WTC11 (cell line): Measurements from ENCODE around the gene TMEM50B. TPM values are rescaled to one million over a fixed set of nuclear protein-coding genes. Genes with fewer than 3 reads are reported as not detected.

Experiments used
- ATAC-seq: fragments of 200-7000 bp; cut with Tn5 transposase; 2 replicates; pipeline ENCODE4 v1.10.0; 2021; ENCODE audit warnings: mild to moderate bottlenecking, moderate library complexity
- CTCF ChIA-PET: fragments of 300-600 bp; sonication (Branson Sonifier 250); formaldehyde crosslinking; loops from one replicate; lab custom pipeline; 2021; ENCODE audit warnings: antibody characterized with exemption; lab: Charles Lee
- POLR2A ChIA-PET: fragments of 350-600 bp; sonication (Branson Sonifier 250); formaldehyde crosslinking; loops from one replicate; lab custom pipeline; 2021; ENCODE audit warnings: antibody characterized with exemption; lab: Charles Lee
- DNase-seq: peaks from one replicate; pipeline ENCODE4 v3.0.0; 2021; ENCODE audit warnings: low spot score
- H3K27ac Mint-ChIP-seq: 2 replicates; pipeline ENCODE4 v1.8.0; 2021; ENCODE audit warnings: mixed read lengths
- H3K27me3 Mint-ChIP-seq: 2 replicates; pipeline ENCODE4 v1.8.0; 2021; ENCODE audit warnings: low read depth, mild to moderate bottlenecking, moderate library complexity, mixed read lengths
- H3K36me3 Mint-ChIP-seq: 2 replicates; pipeline ENCODE4 v1.8.0; 2021; ENCODE audit warnings: mixed read lengths
- H3K4me1 Mint-ChIP-seq: 2 replicates; pipeline ENCODE4 v1.8.0; 2022; ENCODE audit warnings: mixed read lengths
- H3K4me3 Mint-ChIP-seq: 2 replicates; pipeline ENCODE4 v1.8.0; 2021; ENCODE audit warnings: mild to moderate bottlenecking, moderate library complexity, mixed read lengths
- H3K9me3 Mint-ChIP-seq: 2 replicates; pipeline ENCODE4 v1.8.0; 2021; ENCODE audit warnings: mixed read lengths
- ATF3 ChIP-seq: sonication (generic); formaldehyde crosslinking; conservative IDR thresholded peaks from 2 replicates; pipeline ENCODE4 v1.8.1; 2022; ENCODE audit warnings: mild to moderate bottlenecking, missing genetic modification reagents
- CREB1 ChIP-seq: sonication (generic); formaldehyde crosslinking; IDR thresholded peaks from 2 replicates; pipeline ENCODE4 v1.8.0; 2023; ENCODE audit warnings: mild to moderate bottlenecking, missing genetic modification reagents
- E2F5 ChIP-seq: sonication (generic); formaldehyde crosslinking; IDR thresholded peaks from 2 replicates; pipeline ENCODE4 v1.8.1; 2022; ENCODE audit warnings: mild to moderate bottlenecking, moderate library complexity, missing genetic modification reagents
- FOXK1 ChIP-seq: sonication (generic); formaldehyde crosslinking; IDR thresholded peaks from 2 replicates; pipeline ENCODE4 v1.8.0; 2022; ENCODE audit warnings: mild to moderate bottlenecking, moderate library complexity, missing genetic modification reagents
- GRHL2 ChIP-seq: fragments of 250-450 bp; sonication (Bioruptor Pico); IDR thresholded peaks from 2 replicates; pipeline ENCODE4 v1.8.0; 2022; ENCODE audit warnings: mild to moderate bottlenecking, moderate library complexity; ENCODE audit not compliant: insufficient replicate concordance, severe bottlenecking
- HMGA2 ChIP-seq: fragments of 250-450 bp; sonication (Bioruptor Pico); IDR thresholded peaks from 2 replicates; pipeline ENCODE4 v1.4.0; 2021; ENCODE audit warnings: mild to moderate bottlenecking, moderate library complexity
- JAZF1 ChIP-seq: fragments of 250-450 bp; sonication (Bioruptor Pico); IDR thresholded peaks from 2 replicates; pipeline ENCODE4 v1.9.0; 2021; ENCODE audit warnings: moderate library complexity, mild to moderate bottlenecking, inconsistent platforms
- MLX ChIP-seq: sonication (generic); formaldehyde crosslinking; IDR thresholded peaks from 2 replicates; pipeline ENCODE4 v1.8.1; 2023; ENCODE audit warnings: mild to moderate bottlenecking, missing genetic modification reagents, moderate library complexity
- MYBL2 ChIP-seq: sonication (generic); formaldehyde crosslinking; IDR thresholded peaks from 2 replicates; pipeline ENCODE4 v1.8.1; 2023; ENCODE audit warnings: mild to moderate bottlenecking, moderate library complexity, missing genetic modification reagents
- NFYB ChIP-seq: sonication (generic); formaldehyde crosslinking; conservative IDR thresholded peaks from 2 replicates; pipeline ENCODE4 v1.8.0; 2022; ENCODE audit warnings: low read depth, missing genetic modification reagents
- NR2C2 ChIP-seq: sonication (generic); formaldehyde crosslinking; IDR thresholded peaks from 2 replicates; pipeline ENCODE4 v1.8.0; 2022; ENCODE audit warnings: mild to moderate bottlenecking, missing genetic modification reagents
- NR3C1 ChIP-seq: sonication (generic); formaldehyde crosslinking; conservative IDR thresholded peaks from 2 replicates; pipeline ENCODE4 v1.8.1; 2023; ENCODE audit warnings: low read depth, mild to moderate bottlenecking, missing genetic modification reagents
- OVOL2 ChIP-seq: fragments of 250-450 bp; sonication (Bioruptor Pico); IDR thresholded peaks from 2 replicates; pipeline ENCODE4 v1.9.0; 2021; ENCODE audit warnings: mild to moderate bottlenecking, borderline replicate concordance
- PRDM15 ChIP-seq: sonication (generic); formaldehyde crosslinking; IDR thresholded peaks from 2 replicates; pipeline ENCODE4 v1.8.0; 2022; ENCODE audit warnings: missing genetic modification reagents
- PRRX2 ChIP-seq: fragments of 250-450 bp; sonication (Bioruptor Pico); IDR thresholded peaks from 2 replicates; pipeline ENCODE4 v1.8.0; 2021; ENCODE audit warnings: mild to moderate bottlenecking
- SMAD4 ChIP-seq: sonication (generic); formaldehyde crosslinking; IDR thresholded peaks from 2 replicates; pipeline ENCODE4 v1.8.0; 2022; ENCODE audit warnings: mild to moderate bottlenecking, missing genetic modification reagents
- TEAD4 ChIP-seq: sonication (generic); formaldehyde crosslinking; IDR thresholded peaks from 2 replicates; pipeline ENCODE4 v1.8.0; 2022; ENCODE audit warnings: mild to moderate bottlenecking, missing genetic modification reagents
- ZMAT4 ChIP-seq: fragments of 250-450 bp; sonication (Bioruptor Pico); IDR thresholded peaks from 2 replicates; pipeline ENCODE4 v1.9.0; 2021; ENCODE audit warnings: mild to moderate bottlenecking
- ZNF219 ChIP-seq: sonication (generic); formaldehyde crosslinking; IDR thresholded peaks from 2 replicates; pipeline ENCODE4 v1.8.0; 2023; ENCODE audit warnings: missing genetic modification reagents, mild to moderate bottlenecking, borderline replicate concordance
- ZNF416 ChIP-seq: fragments of 250-450 bp; sonication (Bioruptor Pico); IDR thresholded peaks from 2 replicates; pipeline ENCODE4 v1.9.0; 2021; ENCODE audit warnings: mild to moderate bottlenecking, inconsistent platforms
- ZNF512 ChIP-seq: sonication (generic); formaldehyde crosslinking; IDR thresholded peaks from 2 replicates; pipeline ENCODE4 v1.8.1; 2022; ENCODE audit warnings: missing genetic modification reagents, borderline replicate concordance
- ZNF671 ChIP-seq: fragments of 250-450 bp; sonication (Bioruptor Pico); IDR thresholded peaks from 2 replicates; pipeline ENCODE4 v1.8.0; 2021; ENCODE audit warnings: mild to moderate bottlenecking
- ZSCAN18 ChIP-seq: fragments of 250-450 bp; sonication (Bioruptor Pico); IDR thresholded peaks from 2 replicates; pipeline ENCODE4 v2.1.2; 2022; ENCODE audit warnings: mild to moderate bottlenecking, moderate library complexity
- total RNA-seq: library from RNA; stranded (reverse); gene quantifications from 3 replicates; pipeline ENCODE4 v1.2.3, GENCODE V29; 2021

Gene TMEM50B
- total RNA-seq, 1 experiment from 2014 or later, result 25.4 TPM

- TF ChIP-seq PRDM15 (CRISPR knock-in tag), result no peak
- TF ChIP-seq ZNF219, result no peak
Measured at GRCh38 chr21:33493756-33494155, 14.0 kb upstream of the TMEM50B start (continued).

- ChIA-PET POLR2A (interaction anchor here (0.7 kb wide), 1 partner anchor 33 kb away, joined by 4 read pairs; no protein-coding TSS in a partner anchor), CTCF (no interaction called here)
Measured at GRCh38 chr21:33492571-33492970, 12.8 kb upstream of the TMEM50B start.

GRCh38 chr21:33491373-33492102, 11.8 kb upstream of the TMEM50B start, which contains the start of gene DNAJC28:
Gene DNAJC28 (minus strand): TSS chr21:33491716. CDS start chr21:33489393, 2,323 bp downstream.
- Mint-ChIP-seq H3K27ac (peak within 1 kb of the TSS; percentile 86), H3K36me3 (peaks cover 12% of the 10 kb centered on the region), H3K9me3 (no peaks in the 10 kb centered on the region), H3K4me3 (peak within 1 kb of the TSS; percentile 90), H3K27me3 (peaks cover 3% of the 10 kb centered on the region; the same call in 1 of the 2 replicates), H3K4me1 (peaks cover 21% of the 10 kb centered on the region)
- ChIA-PET CTCF (interaction anchor here (0.6 to 2.5 kb wide), 8 partner anchors 10 to 219 kb away, joined by 3 to 14 read pairs (median 4); partner anchors contain the start of genes IFNAR1 and TMEM50B), POLR2A (interaction anchor here (0.8 to 1.7 kb wide), 2 partner anchors 12 to 97 kb away, joined by 3 to 15 read pairs; partner anchors contain the start of genes DONSON and TMEM50B)
- ATAC-seq (peak; percentile 96), DNase-seq (peak; percentile 97)
- TF ChIP-seq ZNF219, result no peak
- no peak for TF ChIP-seq ZMAT4
- TF ChIP-seq FOXK1 (CRISPR knock-in tag), result 0 out of 2 replicates have a peak, but pooled peaks have one; percentile 6
- no peak for TF ChIP-seq E2F5
- TF ChIP-seq ZNF416 (CRISPR knock-in tag), result no peak
- no peak for TF ChIP-seq TEAD4
- no peak for TF ChIP-seq NFYB
- TF ChIP-seq NR3C1 (CRISPR knock-in tag), result no peak
- no peak for TF ChIP-seq JAZF1 (CRISPR knock-in tag)
- TF ChIP-seq MLX (CRISPR knock-in tag), result no peak
- TF ChIP-seq ZNF671 (CRISPR knock-in tag), result no peak
- no peak for TF ChIP-seq ZNF512 (CRISPR knock-in tag)
- TF ChIP-seq NR2C2 (CRISPR knock-in tag), result no peak
- TF ChIP-seq SMAD4 (CRISPR knock-in tag), result no peak
- no peak for TF ChIP-seq GRHL2
- no peak for TF ChIP-seq ATF3
- no peak for TF ChIP-seq CREB1 (CRISPR knock-in tag)
- no peak for TF ChIP-seq ZSCAN18 (CRISPR knock-in tag)
- no peak for TF ChIP-seq HMGA2 (CRISPR knock-in tag)

More at GRCh38 chr21:33492571-33492970, 12.8 kb upstream of the TMEM50B start:
- Mint-ChIP-seq H3K27ac (no peak overlapping the region), H3K36me3 (peaks cover 12% of the 10 kb centered on the region), H3K4me3 (peak overlapping the region; percentile 90)
- no peak for ATAC-seq
- no peak for DNase-seq
- no peak for TF ChIP-seq PRRX2 (CRISPR knock-in tag)
- no peak for TF ChIP-seq MYBL2
- no peak for TF ChIP-seq OVOL2 (CRISPR knock-in tag)
- TF ChIP-seq ZNF416 (CRISPR knock-in tag), result no peak
- TF ChIP-seq CREB1 (CRISPR knock-in tag), result no peak
- TF ChIP-seq, all 79 proteins: peak for 0
- H3K27me3 Mint-ChIP-seq, result peaks cover 3% of the 10 kb centered on the region; the same call in 1 of the 2 replicates
- no peaks in the 10 kb centered on the region for H3K9me3 Mint-ChIP-seq
- peaks cover 24% of the 10 kb centered on the region for H3K4me1 Mint-ChIP-seq
